HG03175 (cell line): Measurements from ENCODE around the gene PDXDC1.
"Not testable (repeated sequence)": the region's sequence is repeated elsewhere in the genome, so short reads cannot be mapped to it uniquely, and the experiment has no call there.

Experiments
- ATAC-seq: cut with Tn5 transposase; IDR thresholded peaks from one replicate; pipeline ENCODE4 v1.9.1; 2021; ENCODE audit warnings: mild to moderate bottlenecking, moderate library complexity; ENCODE audit not compliant: unreplicated experiment

PDXDC1 gene

DNA sequence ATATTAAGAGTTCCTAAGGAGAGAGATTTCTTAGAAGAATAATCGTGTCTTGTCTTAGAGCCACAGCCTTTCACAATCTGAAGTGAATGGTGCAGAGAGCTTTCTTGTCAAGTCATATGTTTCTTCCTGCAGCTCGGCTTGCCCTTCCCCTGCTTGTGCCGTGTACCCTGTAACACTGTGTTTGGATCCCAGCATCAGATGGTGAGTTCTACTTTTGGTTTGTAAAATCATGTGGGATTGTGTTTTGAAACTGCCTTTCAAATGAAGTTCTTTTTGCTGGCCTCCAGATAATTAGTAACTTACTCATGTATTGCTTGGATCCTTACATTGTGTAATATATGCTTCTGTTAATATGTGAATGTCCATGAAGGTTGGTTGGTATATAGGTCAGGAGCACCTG, 33.8 kb downstream of the PDXDC1 start:
- ATAC-seq = not testable (repeated sequence)

GRCh38 chr16:15012941-15013340, 38.1 kb downstream of the PDXDC1 start:
- not testable (repeated sequence) for ATAC-seq

- not testable (repeated sequence) for ATAC-seq
These were observed 40.8 kb downstream of the PDXDC1 start for GRCh38 chr16:15015671-15016070.

- ATAC-seq = not testable (repeated sequence)
These were observed 41.5 kb downstream of the PDXDC1 start for GRCh38 chr16:15016354-15016753.

- ATAC-seq = not testable (repeated sequence)
These were observed 42.2 kb downstream of the PDXDC1 start for GRCh38 chr16:15016951-15017580.

DNA sequence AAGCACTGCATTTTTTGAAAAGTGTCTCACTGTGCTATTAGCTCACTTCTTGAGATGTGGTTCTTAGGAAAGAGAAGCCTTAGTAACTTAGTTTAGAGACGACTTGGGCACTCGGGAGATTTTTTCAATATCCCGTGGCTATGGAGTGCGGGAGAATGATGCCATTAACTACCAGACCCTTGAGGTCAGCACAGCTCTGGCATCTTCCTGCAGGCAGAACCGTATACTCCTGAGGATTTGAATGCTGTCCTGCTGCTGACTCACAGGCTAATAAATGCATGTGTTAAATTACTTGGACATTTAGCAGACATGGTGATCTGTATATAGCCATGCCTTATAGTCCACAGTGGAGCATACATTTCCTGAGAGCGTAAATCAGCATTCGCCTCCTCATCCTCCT, 46.6 kb downstream of the PDXDC1 start:
- ATAC-seq = not testable (repeated sequence)

GRCh38 chr16:15022194-15022593, 47.4 kb downstream of the PDXDC1 start:
- ATAC-seq = peak; percentile 88

DNA sequence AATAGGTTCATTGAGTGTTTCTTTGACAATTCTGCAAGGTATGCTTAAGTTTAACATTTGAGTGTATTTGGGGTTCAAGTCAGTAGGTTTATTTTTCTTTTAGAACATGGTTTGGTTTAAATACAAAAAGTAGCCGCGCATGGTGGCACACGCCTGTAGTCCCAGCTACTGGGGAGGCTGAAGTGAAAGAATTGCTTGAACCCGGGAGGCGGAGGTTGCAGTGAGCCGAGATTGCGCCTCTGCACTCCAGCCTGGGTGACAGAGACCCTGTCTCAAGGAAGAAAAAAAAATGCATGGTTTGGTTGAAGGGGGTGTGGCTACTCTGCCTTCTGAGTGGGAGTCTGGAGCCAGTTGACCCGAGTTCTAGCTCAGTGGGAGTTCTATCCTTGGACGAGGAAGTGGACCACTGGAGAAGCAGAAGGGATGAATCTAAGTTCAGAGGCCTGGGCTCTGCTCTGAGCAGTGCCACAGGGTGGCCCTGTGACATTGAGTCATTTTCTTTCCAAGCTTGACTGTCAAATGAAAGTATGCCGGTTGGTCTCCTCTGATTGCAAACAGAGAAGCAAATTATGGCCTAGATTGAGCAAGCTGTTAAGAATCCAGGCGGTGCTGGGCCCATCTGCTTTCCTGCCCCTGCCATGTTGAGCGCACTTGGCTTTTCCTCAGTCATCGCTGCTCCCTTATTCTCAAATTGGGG, 48.7 kb downstream of the PDXDC1 start:
- ATAC-seq = not testable (repeated sequence)

DNA sequence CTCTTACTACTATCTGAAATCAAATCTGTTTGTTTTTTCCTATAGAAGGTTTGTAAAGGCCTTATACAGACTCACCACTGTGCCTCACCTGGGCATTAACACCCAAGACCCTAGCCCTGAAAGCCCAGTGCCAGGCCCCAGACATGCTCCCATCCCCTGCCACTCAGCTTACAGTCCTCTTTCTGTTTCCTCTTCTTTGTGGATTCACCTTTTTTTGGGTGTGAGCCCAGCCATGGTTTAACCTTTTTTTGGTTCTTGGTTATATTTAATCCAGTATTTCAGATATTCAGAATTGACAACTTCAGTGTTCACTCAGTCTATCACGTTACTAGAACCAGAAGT, 50.0 kb downstream of the PDXDC1 start:
- ATAC-seq = not testable (repeated sequence)

DNA sequence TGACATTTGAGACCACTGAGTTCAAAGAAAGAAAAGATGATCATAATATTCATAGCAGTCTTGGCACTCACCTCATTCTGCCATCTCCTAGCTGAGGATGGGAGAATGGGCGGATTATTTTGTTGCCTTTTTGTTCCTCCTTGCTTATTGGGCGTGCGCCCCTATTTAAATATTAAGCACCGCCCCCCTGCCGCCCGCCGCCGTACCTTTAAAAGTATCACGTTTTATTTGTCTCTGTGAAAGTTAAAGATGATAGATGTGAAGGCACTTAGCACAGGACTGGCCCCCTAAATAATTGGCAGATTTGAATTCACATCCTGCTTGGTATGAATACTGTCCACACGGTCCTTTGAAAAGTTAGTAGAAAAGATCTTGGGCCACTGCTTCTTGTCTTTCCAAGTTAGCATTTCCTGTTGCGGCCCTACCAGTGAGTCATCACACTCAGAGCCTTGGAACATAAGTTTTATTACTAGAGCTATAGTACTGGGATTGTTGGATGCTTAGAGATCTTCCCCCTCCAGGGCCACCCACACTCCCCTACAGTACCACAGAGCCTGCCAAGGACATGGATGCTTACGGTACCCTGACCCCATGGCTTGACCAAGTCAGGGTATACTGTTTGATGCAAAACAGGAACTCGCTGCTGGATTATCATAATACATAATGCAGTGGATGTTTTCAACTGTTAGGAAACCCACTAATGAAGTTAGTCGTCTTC, 50.6 kb downstream of the PDXDC1 start:
- not testable (repeated sequence) for ATAC-seq

DNA sequence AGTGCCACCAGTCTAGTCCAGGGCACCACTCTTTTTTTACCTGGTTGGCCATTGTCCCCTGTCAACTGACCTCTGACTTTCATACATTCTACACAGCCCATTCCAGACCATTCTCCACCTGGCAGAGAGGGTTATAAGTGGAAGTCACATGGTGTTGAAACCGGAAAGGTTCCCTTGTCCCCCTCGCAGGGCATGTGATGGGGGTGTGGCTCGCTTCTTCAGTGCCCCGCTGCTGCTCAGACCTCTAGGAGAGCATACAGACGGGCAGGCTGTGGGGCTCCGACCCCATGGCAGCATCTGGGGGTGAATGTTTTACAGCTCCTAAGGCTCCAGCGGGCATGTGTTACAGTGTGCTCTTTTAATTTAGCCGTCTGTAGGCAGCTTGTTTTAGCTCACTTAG, 52.2 kb downstream of the PDXDC1 start:
- ATAC-seq = not testable (repeated sequence)

DNA sequence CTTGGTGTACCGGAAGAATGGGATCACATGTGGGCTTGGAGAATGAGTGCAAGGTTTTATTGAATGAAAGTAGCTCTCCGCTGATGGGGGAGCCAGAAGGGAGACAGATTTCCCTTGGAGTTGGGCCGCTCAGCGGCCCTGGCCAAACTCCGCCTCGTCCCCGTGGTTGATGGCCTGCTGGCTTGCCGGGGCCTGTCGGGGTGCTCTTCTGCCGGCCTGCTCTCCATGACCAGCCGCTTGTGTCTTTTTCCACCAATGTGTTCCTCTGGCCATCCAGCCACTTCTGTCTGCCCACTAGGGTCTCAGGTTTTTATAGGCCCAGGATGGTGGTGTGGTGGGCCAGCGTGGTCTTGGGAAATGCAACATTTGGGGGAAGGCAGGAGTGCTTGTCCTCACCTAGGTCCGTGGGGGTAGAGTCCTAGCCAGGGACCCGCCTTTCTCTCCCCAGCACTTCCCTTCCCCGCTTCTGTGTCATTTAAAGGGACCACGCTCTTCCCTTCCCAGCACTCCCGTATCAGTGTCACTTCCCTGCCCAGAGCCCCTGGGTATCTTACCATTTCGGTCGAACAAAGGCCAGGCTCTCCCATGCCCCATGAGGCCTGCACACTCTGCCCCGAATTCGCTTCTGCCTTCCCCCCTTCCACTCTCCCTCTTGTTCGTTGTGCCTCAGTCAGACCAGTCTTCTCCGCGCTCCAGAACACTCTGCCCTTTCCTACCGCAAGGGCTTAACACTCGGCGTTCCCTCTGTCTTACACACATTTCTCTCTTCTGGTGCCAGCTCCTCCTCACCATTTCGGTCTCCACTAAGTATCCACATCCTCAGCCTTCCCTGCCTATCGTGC, 52.9 kb downstream of the PDXDC1 start:
- ATAC-seq = not testable (repeated sequence)

DNA sequence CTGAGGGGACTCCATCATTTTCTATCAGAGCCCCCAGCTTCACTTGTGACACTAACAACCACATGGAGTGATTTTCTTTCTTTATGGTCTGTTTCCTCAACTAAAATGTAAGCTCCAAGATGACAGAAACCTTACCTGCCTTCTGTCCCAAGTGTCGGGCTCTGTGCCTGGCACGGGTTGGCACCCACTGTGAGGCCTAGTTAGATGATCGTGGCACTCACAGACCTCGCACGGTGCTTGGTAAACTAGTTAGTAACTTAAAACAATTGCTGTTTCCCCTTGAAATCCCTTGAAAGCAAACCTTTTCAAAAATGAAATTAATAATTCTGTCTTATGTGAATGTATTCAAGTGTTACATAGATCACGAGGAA, 53.5 kb downstream of the PDXDC1 start:
- not testable (repeated sequence) for ATAC-seq

GRCh38 chr16:15028801-15029698, 54.2 kb downstream of the PDXDC1 start:
- not testable (repeated sequence) for ATAC-seq

GRCh38 chr16:15029749-15030148, 54.9 kb downstream of the PDXDC1 start:
- not testable (repeated sequence) for ATAC-seq

DNA sequence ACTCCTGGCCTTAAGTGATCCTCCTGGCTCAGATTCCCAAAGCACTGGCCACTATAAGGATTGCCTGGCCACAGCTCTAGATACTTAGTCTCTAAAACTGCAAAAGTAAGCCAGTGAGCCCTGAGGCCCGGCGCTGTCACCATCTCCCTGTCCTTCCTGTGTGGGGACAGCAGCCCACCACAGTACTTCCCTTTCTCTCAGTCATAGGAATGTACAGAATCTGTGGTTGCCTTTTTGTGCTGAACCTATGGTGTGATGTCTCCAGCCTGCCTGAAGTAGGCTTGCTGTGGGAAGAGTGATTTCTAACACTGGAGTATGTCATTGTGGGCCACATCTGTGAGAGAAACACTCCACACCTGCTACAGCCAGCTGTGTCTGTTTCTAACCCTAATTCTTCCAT, 56.4 kb downstream of the PDXDC1 start:
- ATAC-seq = no peak

DNA sequence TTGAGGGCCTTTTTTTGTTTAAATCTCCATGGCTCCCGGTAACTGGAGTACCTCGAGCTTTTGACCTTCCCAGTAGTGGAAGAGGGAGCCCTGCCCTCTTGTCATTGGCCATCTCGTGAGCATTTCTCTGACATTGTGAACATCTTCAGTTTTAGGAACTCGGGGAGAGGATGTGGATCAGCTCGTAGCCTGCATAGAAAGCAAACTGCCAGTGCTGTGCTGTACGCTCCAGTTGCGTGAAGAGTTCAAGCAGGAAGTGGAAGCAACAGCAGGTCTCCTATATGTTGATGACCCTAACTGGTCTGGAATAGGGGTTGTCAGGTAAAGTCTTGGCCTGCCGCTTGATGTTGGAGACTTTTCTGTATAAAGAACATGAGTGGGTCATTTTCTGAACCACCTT, 56.8 kb downstream of the PDXDC1 start:
- ATAC-seq = no peak

DNA sequence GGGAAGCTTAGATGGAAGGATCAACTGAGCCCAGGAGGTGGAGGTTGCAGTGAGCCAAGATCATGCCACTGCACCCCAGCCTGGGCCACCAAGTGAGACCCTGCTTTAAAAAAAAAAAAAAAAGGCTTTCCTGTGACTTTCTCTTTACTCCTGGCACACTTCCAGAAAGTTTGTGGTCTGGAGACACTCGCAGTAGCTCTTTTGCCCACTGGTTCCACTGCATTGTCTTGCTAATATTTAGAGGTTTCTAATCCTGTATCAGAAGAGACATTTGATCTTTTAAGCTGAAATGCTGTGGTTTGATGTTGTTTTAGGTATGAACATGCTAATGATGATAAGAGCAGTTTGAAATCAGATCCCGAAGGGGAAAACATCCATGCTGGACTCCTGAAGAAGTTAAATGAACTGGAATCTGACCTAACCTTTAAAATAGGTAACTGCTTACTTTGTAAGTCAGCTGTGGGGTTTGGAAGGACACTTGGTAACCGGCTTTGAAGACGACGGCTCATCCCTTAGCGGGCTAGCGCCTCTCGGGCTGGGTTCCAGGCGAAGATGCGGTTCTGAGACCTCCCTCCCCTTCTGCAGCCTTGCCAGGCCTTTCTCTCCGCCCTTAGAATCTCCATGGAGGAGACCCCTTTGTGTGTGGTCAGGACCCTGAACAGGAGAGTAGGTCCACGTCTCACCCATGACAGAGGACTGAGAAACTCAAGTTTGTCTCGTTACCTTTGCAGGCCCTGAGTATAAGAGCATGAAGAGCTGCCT, 57.9 kb downstream of the PDXDC1 start:
- ATAC-seq = no peak

DNA sequence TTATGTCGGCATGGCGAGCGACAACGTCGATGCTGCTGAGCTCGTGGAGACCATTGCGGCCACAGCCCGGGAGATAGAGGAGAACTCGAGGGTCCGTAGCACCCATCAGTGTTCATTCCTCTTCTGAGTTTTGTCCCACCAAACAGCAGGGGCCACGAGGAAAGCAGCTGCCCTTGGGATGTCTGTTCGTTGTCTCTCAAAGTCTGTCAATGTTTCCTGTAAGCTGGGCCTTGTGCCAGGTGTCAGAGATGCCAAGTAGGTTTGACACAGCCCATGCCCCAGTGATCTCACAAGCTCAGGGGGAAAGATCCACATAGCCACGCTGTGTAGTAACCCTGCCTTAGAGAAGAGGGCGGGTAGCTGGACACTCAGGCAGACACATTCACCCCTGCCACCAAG, 58.5 kb downstream of the PDXDC1 start:
- no peak for ATAC-seq
